IMR-90 (cell line): ENCODE data around the gene RHEX. TPM values are rescaled to one million over a fixed set of nuclear protein-coding genes. Genes with fewer than 3 reads are reported as not detected.

Source experiments
- ATAC-seq: fragments of 200-7000 bp; cut with Tn5 transposase; 2 replicates; pipeline ENCODE4 v1.9.1; 2020; ENCODE audit warnings: low read depth, mild to moderate bottlenecking, moderate library complexity
- BruUV-seq: library from RNA; stranded (reverse); fragments of 400-500 nt; replicated peaks from 2 replicates; lab custom pipeline; 2021; lab: Mats Ljungman, UMichigan
- CTCF ChIA-PET: fragments of 300-600 bp; formaldehyde crosslinking; extraction: SDS; loops from one replicate; lab custom pipeline; 2021; ENCODE audit warnings: antibody characterized with exemption; lab: Yijun Ruan, JAX
- POLR2A ChIA-PET: fragments of 300-600 bp; sonication (Branson Sonifier 250); formaldehyde crosslinking; loops from one replicate; lab custom pipeline; 2022; ENCODE audit warnings: antibody characterized with exemption; ENCODE audit not compliant: unreplicated experiment; lab: Charles Lee
- DNase-seq: peaks from one replicate; pipeline ENCODE4 v3.0.0; 2013
- H2AFZ ChIP-seq: replicated peaks from 2 replicates; pipeline ENCODE3; 2013; ENCODE audit warnings: low read length, mild to moderate bottlenecking; ENCODE audit not compliant: poor library complexity
- H2AK5ac ChIP-seq: 2 replicates; pipeline ENCODE4 v1.6.1; 2013; ENCODE audit warnings: low read depth, low read length, inconsistent platforms
- H2AK9ac ChIP-seq: replicated peaks from 2 replicates; pipeline ENCODE3; 2013; ENCODE audit warnings: mild to moderate bottlenecking, low read depth, low read length, moderate library complexity; ENCODE audit not compliant: poor library complexity
- H2BK120ac ChIP-seq: 2 replicates; pipeline ENCODE4 v1.6.1; 2013; ENCODE audit warnings: low read depth, low read length, inconsistent platforms
- H2BK15ac ChIP-seq: 3 replicates; pipeline ENCODE4 v1.6.1; 2013; ENCODE audit warnings: low read depth, low read length, inconsistent platforms
- H2BK20ac ChIP-seq: 2 replicates; pipeline ENCODE4 v1.6.1; 2013; ENCODE audit warnings: low read depth, mild to moderate bottlenecking, inconsistent platforms, low read length, moderate library complexity
- H2BK5ac ChIP-seq: 2 replicates; pipeline ENCODE4 v1.6.1; 2013; ENCODE audit warnings: mild to moderate bottlenecking, low read depth, low read length, inconsistent platforms; ENCODE audit not compliant: poor library complexity, severe bottlenecking
- H3K14ac ChIP-seq: replicated peaks from 2 replicates; pipeline ENCODE4 v1.6.1; 2013; ENCODE audit warnings: low read depth, low read length, inconsistent platforms
- H3K18ac ChIP-seq: 2 replicates; pipeline ENCODE4 v1.6.1; 2013; ENCODE audit warnings: low read depth, low read length, control low read depth
- H3K23ac ChIP-seq: 2 replicates; pipeline ENCODE4 v1.6.1; 2013; ENCODE audit warnings: low read depth, low read length, inconsistent platforms
- H3K27ac ChIP-seq: 2 replicates; pipeline ENCODE4 v1.5.1; 2013; ENCODE audit warnings: mild to moderate bottlenecking, control low read depth, low read length; ENCODE audit not compliant: insufficient read depth
- H3K27me3 ChIP-seq: 2 replicates; pipeline ENCODE4 v1.6.1; 2013; ENCODE audit warnings: low read length; ENCODE audit not compliant: control insufficient read depth, insufficient read depth
- H3K36me3 ChIP-seq: 2 replicates; pipeline ENCODE4 v1.6.1; 2013; ENCODE audit warnings: low read length, mixed read lengths; ENCODE audit not compliant: control insufficient read depth, insufficient read depth
- H3K4ac ChIP-seq: 2 replicates; pipeline ENCODE4 v1.6.1; 2013; ENCODE audit warnings: low read depth, low read length, inconsistent platforms
- H3K4me1 ChIP-seq: 2 replicates; pipeline ENCODE4 v1.6.1; 2013; ENCODE audit warnings: low read length, mixed read lengths; ENCODE audit not compliant: control insufficient read depth, insufficient read depth
- H3K4me2 ChIP-seq: 2 replicates; pipeline ENCODE4 v1.6.1; 2013; ENCODE audit warnings: low read depth, mild to moderate bottlenecking, control low read depth, low read length, moderate library complexity
- H3K4me3 ChIP-seq: 2 replicates; pipeline ENCODE4 v1.5.1; 2013; ENCODE audit warnings: low read depth, mild to moderate bottlenecking, control low read depth, low read length, moderate library complexity; ENCODE audit not compliant: insufficient read depth
- H3K56ac ChIP-seq: 2 replicates; pipeline ENCODE4 v1.6.1; 2013; ENCODE audit warnings: low read length, inconsistent platforms; ENCODE audit not compliant: insufficient read depth; ENCODE audit errors: extremely low read depth
- H3K79me1 ChIP-seq, 2 experiments: 2 replicates each; pipeline ENCODE4 v1.6.1; 2013; ENCODE audit warnings: low read length in 2 of 2, inconsistent platforms in 1 of 2, low read depth in 1 of 2
- H3K9ac ChIP-seq: 2 replicates; pipeline ENCODE4 v1.6.1; 2013; ENCODE audit warnings: low read depth, low read length, control low read depth
- H3K9me1 ChIP-seq: 2 replicates; pipeline ENCODE4 v1.6.1; 2013; ENCODE audit warnings: low read length, inconsistent platforms; ENCODE audit not compliant: insufficient read depth
- H3K9me3 ChIP-seq: 2 replicates; pipeline ENCODE4 v1.6.1; 2013; ENCODE audit warnings: low read length; ENCODE audit not compliant: control insufficient read depth, insufficient read depth
- H4K20me1 ChIP-seq: 2 replicates; pipeline ENCODE4 v1.6.1; 2013; ENCODE audit warnings: low read length, inconsistent platforms; ENCODE audit not compliant: insufficient read depth
- H4K5ac ChIP-seq: 2 replicates; pipeline ENCODE4 v1.6.1; 2013; ENCODE audit warnings: mild to moderate bottlenecking, low read depth, low read length, control low read depth
- H4K8ac ChIP-seq, 2 experiments: 2 replicates each; pipeline ENCODE4 v1.6.1; 2013; ENCODE audit warnings: low read depth in 2 of 2, low read length in 2 of 2, control low read depth in 1 of 2, inconsistent platforms in 1 of 2
- H4K91ac ChIP-seq: 2 replicates; pipeline ENCODE4 v1.6.1; 2013; ENCODE audit warnings: low read depth, low read length, inconsistent platforms; ENCODE audit not compliant: insufficient read depth
- ELK1 ChIP-seq: fragments of 150-350 bp; IDR thresholded peaks from 2 replicates; pipeline ENCODE4 v1.6.1; 2016; ENCODE audit warnings: low read depth, mild to moderate bottlenecking, low read length, moderate library complexity, borderline replicate concordance
- WGBS, 2 experiments: methylation state at CpG; one replicate each; pipeline versions ENCODE4 v1.1.5 to v1.1.7; 2013; ENCODE audit warnings: missing lambda C conversion rate in 2 of 2; ENCODE audit not compliant: insufficient read length in 1 of 2; ENCODE audit errors: extremely low coverage in 2 of 2; 5-methylcytosine and 5-hydroxymethylcytosine counted together
- dilution Hi-C: fragments of 300-500 bp; cut with HindIII; formaldehyde crosslinking; loops from one replicate; pipeline ENCODE4 v1.14.3; 2018; ENCODE audit warnings: low sequenced_read_pairs; ENCODE audit not compliant: unreplicated experiment
- in situ Hi-C: fragments of 300-500 bp; cut with MboI; formaldehyde crosslinking; loops from 3 replicates; pipeline ENCODE4 v1.14.3; 2019; ENCODE audit warnings: low sequenced_read_pairs, inconsistent platforms, mixed read lengths
- intact Hi-C: fragments of 100-400 bp; cut with micrococcal nuclease; formaldehyde crosslinking; loops from 2 replicates; pipeline ENCODE4 v1.10.0; 2022
- polyA plus RNA-seq, 3 experiments: library from polyadenylated mRNA; depleted of rRNA; stranded (reverse); fragments of >200 nt; gene quantifications; 2 replicates each; pipeline ENCODE4 v1.2.3, GENCODE V29; 2012; ENCODE audit warnings: low replicate concordance in 1 of 3
- total RNA-seq: library from RNA; depleted of rRNA; stranded (reverse); fragments of >200 nt; gene quantifications from 2 replicates; pipeline ENCODE4 v1.2.3, GENCODE V29; 2012

Gene RHEX
- total and polyA plus RNA-seq, 2 of the 4 experiments (the other 2 are of a cell fraction): not detected

- Histone ChIP-seq H3K56ac (no peak overlapping the region), H2AK5ac (no peak overlapping the region), H4K8ac (no peak overlapping the region), H4K5ac (no peak overlapping the region), H3K36me3 (no peaks in the 10 kb centered on the region), H2BK120ac (no peak overlapping the region), H3K27ac (no peak overlapping the region), H2BK5ac (no peak overlapping the region), H3K4me1 (no peaks in the 10 kb centered on the region), H3K9me1 (no peaks in the 10 kb centered on the region), H3K9me3 (peaks cover 9% of the 10 kb centered on the region), H4K20me1 (no peaks in the 10 kb centered on the region), H2AFZ (no peak overlapping the region), H2BK15ac (no peak overlapping the region), H3K14ac (no peak overlapping the region), H3K4me2 (no peak overlapping the region), H2BK20ac (no peak overlapping the region), H3K27me3 (peaks cover 67% of the 10 kb centered on the region), H4K91ac (no peak overlapping the region), H2AK9ac (no peak overlapping the region), H3K18ac (no peak overlapping the region), H3K9ac (no peak overlapping the region), H3K4ac (no peak overlapping the region), H3K23ac (no peak overlapping the region), H3K79me1 (no peaks in the 10 kb centered on the region), H3K4me3 (no peak overlapping the region)
- POLR2A ChIA-PET: no interaction called here
- no peak for ATAC-seq
- in situ Hi-C loops (no loop called here), dilution Hi-C loops (no loop called here), intact Hi-C loops (no loop called here)
- DNase-seq: no peak
- BruUV-seq: no TSS peak
- TF ChIP-seq ELK1: no peak
- no CpG with 5 or more reads among the region's 2 CpGs for WGBS, 2 experiments
- CTCF ChIA-PET: no interaction called here
These were observed 91.6 kb downstream of the RHEX start for GRCh38 chr1:206144605-206145004.
